SK-N-SH (cell line): ENCODE measurements around the gene RBBP8NL. TPM values are rescaled to one million over a fixed set of nuclear protein-coding genes. Genes with fewer than 3 reads are reported as not detected.

Experiments used
- CTCF ChIA-PET: fragments of 300-600, 350-600 bp; formaldehyde crosslinking; extraction: SDS; loops from one replicate; lab custom pipeline; 2021; lab: Yijun Ruan, JAX
- POLR2A ChIA-PET: fragments of 350-600 bp; sonication (Branson Sonifier 250); formaldehyde crosslinking; extraction: SDS; loops from one replicate; lab custom pipeline; 2020; ENCODE audit warnings: antibody characterized with exemption, inconsistent platforms; lab: Yijun Ruan, JAX
- DNase-seq: peaks from one replicate; pipeline ENCODE4 v3.0.0; 2012
- H2AFZ ChIP-seq: fragments of 200-600 bp; sonication (generic); 2 replicates; pipeline ENCODE4 v1.8.1; 2016; ENCODE audit warnings: antibody characterized with exemption, mild to moderate bottlenecking, low read depth
- H3F3A ChIP-seq: fragments of 200-600 bp; sonication (generic); replicated peaks from 2 replicates; pipeline ENCODE3; 2016; ENCODE audit warnings: antibody characterized with exemption, mild to moderate bottlenecking; ENCODE audit not compliant: insufficient read depth
- H3K27ac ChIP-seq, 2 experiments: fragments of 200-500 bp in 1 of 2; fragments of 200-600 bp in 1 of 2; sonication (Bioruptor generic) in 1 of 2; sonication (generic), shearing (Covaris generic) in 1 of 2; 2 replicates each; pipeline versions ENCODE4 v1.5.1 to v1.6.1; 2014 to 2016; ENCODE audit warnings: low read depth in 2 of 2, inconsistent platforms in 1 of 2, low read length in 1 of 2, mild to moderate bottlenecking in 1 of 2, mixed read lengths in 1 of 2
- H3K27me3 ChIP-seq: fragments of 200-600 bp; sonication (generic), shearing (Covaris generic); 2 replicates; pipeline ENCODE4 v1.6.1; 2016; ENCODE audit warnings: mixed run types; ENCODE audit not compliant: insufficient read depth
- H3K36me3 ChIP-seq, 2 experiments: fragments of 200-500 bp in 1 of 2; fragments of 200-600 bp in 1 of 2; sonication (Bioruptor generic) in 1 of 2; sonication (generic) in 1 of 2; replicated peaks in 1 of 2; 2 replicates each; pipeline versions ENCODE3 to v1.5.1; 2014 to 2016; ENCODE audit warnings: low read length in 1 of 2, mild to moderate bottlenecking in 1 of 2; ENCODE audit not compliant: insufficient read depth in 2 of 2, control insufficient read depth in 1 of 2
- H3K4me1 ChIP-seq, 2 experiments: fragments of 200-500 bp in 1 of 2; fragments of 200-600 bp in 1 of 2; sonication (Bioruptor generic) in 1 of 2; sonication (generic), shearing (Covaris generic) in 1 of 2; 2 replicates each; pipeline versions ENCODE4 v1.5.1 to v1.6.1; 2014 to 2016; ENCODE audit warnings: low read depth in 1 of 2, low read length in 1 of 2, mixed run types in 1 of 2; ENCODE audit not compliant: insufficient read depth in 2 of 2, control insufficient read depth in 1 of 2
- H3K4me2 ChIP-seq: fragments of 200-600 bp; sonication (generic), shearing (Covaris generic); 2 replicates; pipeline ENCODE4 v1.6.1; 2017; ENCODE audit warnings: mixed run types
- H3K4me3 ChIP-seq, 2 experiments: fragments of 200-500 bp in 1 of 2; fragments of 200-600 bp in 1 of 2; sonication (Bioruptor generic) in 1 of 2; sonication (generic), shearing (Covaris generic) in 1 of 2; 2 replicates each; pipeline versions ENCODE4 v1.5.1 to v1.8.1; 2014 to 2016; ENCODE audit warnings: low read depth in 2 of 2, inconsistent platforms in 1 of 2, low read length in 1 of 2, mild to moderate bottlenecking in 1 of 2, mixed read lengths in 1 of 2, moderate library complexity in 1 of 2
- H3K79me2 ChIP-seq: fragments of 200-600 bp; sonication (generic); 2 replicates; pipeline ENCODE4 v1.8.1; 2017; ENCODE audit warnings: mild to moderate bottlenecking; ENCODE audit not compliant: insufficient read depth
- H3K9ac ChIP-seq: fragments of 200-600 bp; sonication (generic); 2 replicates; pipeline ENCODE4 v1.6.1; 2017; ENCODE audit warnings: mixed run types
- H3K9me2 ChIP-seq: fragments of 200-600 bp; sonication (generic); 2 replicates; pipeline ENCODE4 v1.6.1; 2017; ENCODE audit warnings: mixed run types
- H3K9me3 ChIP-seq: fragments of 200-600 bp; sonication (generic); 2 replicates; pipeline ENCODE4 v1.6.1; 2017; ENCODE audit warnings: mixed run types, mild to moderate bottlenecking, moderate library complexity
- H4K20me1 ChIP-seq: fragments of 200-600 bp; sonication (generic); 2 replicates; pipeline ENCODE4 v1.6.1; 2017; ENCODE audit warnings: mild to moderate bottlenecking, mixed run types; ENCODE audit not compliant: insufficient read depth
- ELF1 ChIP-seq: IDR thresholded peaks from 2 replicates; pipeline ENCODE4 v1.4.0; 2012
- EP300 ChIP-seq, 2 experiments: IDR thresholded peaks; 2 replicates each; pipeline versions ENCODE4 v1.4.0 to v1.6.1; 2012; ENCODE audit warnings: borderline replicate concordance in 1 of 2, low read depth in 1 of 2, low read length in 1 of 2
- EZH2phosphoT487 ChIP-seq: fragments of 200-600 bp; sonication (generic); IDR thresholded peaks from 2 replicates; pipeline ENCODE4 v1.6.1; 2017; ENCODE audit warnings: low read depth, mixed run types, mild to moderate bottlenecking, antibody characterized with exemption, moderate library complexity, borderline replicate concordance
- FOSL2 ChIP-seq: IDR thresholded peaks from 2 replicates; pipeline ENCODE4 v1.4.0; 2012; ENCODE audit warnings: low read depth, mild to moderate bottlenecking, moderate library complexity, borderline replicate concordance
- JUND ChIP-seq: IDR thresholded peaks from 2 replicates; pipeline ENCODE4 v1.4.0; 2012
- NFIC ChIP-seq: IDR thresholded peaks from 2 replicates; pipeline ENCODE4 v1.4.0; 2012; ENCODE audit warnings: borderline replicate concordance
- NRF1 ChIP-seq: IDR thresholded peaks from 2 replicates; pipeline ENCODE4 v1.6.1; 2012; ENCODE audit warnings: low read depth, mild to moderate bottlenecking, low read length
- REST ChIP-seq: IDR thresholded peaks from 2 replicates; pipeline ENCODE4 v1.6.1; 2012; ENCODE audit warnings: mild to moderate bottlenecking, low read depth, low read length, moderate library complexity
- RXRA ChIP-seq: IDR thresholded peaks from 2 replicates; pipeline ENCODE4 v1.4.0; 2012; ENCODE audit warnings: low read depth, mild to moderate bottlenecking, borderline replicate concordance
- SMC3 ChIP-seq: IDR thresholded peaks from 2 replicates; pipeline ENCODE4 v1.6.1; 2012; ENCODE audit warnings: low read depth, low read length, improper control_type of control experiment
- TCF12 ChIP-seq: IDR thresholded peaks from 2 replicates; pipeline ENCODE4 v1.4.0; 2012
- TEAD4 ChIP-seq: IDR thresholded peaks from 2 replicates; pipeline ENCODE4 v1.4.0; 2012; ENCODE audit warnings: mild to moderate bottlenecking, borderline replicate concordance; ENCODE audit not compliant: insufficient read depth
- YY1 ChIP-seq: IDR thresholded peaks from 2 replicates; pipeline ENCODE4 v1.4.0; 2012; ENCODE audit warnings: low read depth, mild to moderate bottlenecking
- ZBTB33 ChIP-seq: IDR thresholded peaks from 2 replicates; pipeline ENCODE4 v1.4.0; 2012; ENCODE audit warnings: low read depth, borderline replicate concordance
- whole genome bisulfite sequencing: methylation state at CpG from one replicate; pipeline ENCODE4 v1.1.6; 2017; ENCODE audit warnings: low lambda C conversion rate; 5-methylcytosine and 5-hydroxymethylcytosine counted together
- polyA plus RNA-seq, 3 experiments: library from polyadenylated mRNA; depleted of rRNA; stranded (reverse); fragments of >200 nt; gene quantifications; 2 replicates each; pipeline ENCODE4 v1.2.3, GENCODE V29; 2012
- TF ChIP-seq, protein P1 (sequence below): fragments of 150-350 bp; IDR thresholded peaks from 2 replicates; pipeline ENCODE4 v1.6.1; 2017; ENCODE audit warnings: antibody characterized with exemption, low read length, low read depth, borderline replicate concordance

Gene RBBP8NL
- polyA plus RNA-seq, 1 of the 3 experiments (the other 2 are of a cell fraction) = not detected

- no peak for TF ChIP-seq EP300 (IDR thresholded peaks at IDR 0.05; ENCODE audit: borderline replicate concordance in 1 of 2, low read depth in 1 of 2, low read length in 1 of 2)
- no peak for TF ChIP-seq ELF1
- no peak for TF ChIP-seq RXRA
- TF ChIP-seq, protein P1, sequence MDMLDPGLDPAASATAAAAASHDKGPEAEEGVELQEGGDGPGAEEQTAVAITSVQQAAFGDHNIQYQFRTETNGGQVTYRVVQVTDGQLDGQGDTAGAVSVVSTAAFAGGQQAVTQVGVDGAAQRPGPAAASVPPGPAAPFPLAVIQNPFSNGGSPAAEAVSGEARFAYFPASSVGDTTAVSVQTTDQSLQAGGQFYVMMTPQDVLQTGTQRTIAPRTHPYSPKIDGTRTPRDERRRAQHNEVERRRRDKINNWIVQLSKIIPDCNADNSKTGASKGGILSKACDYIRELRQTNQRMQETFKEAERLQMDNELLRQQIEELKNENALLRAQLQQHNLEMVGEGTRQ = no peak
These were observed 20.6 kb downstream of the RBBP8NL start (continued) for GRCh38 chr20:62406635-62407176.

- Histone ChIP-seq H3K4me1 (peaks cover 0 to 63% of the 10 kb centered on the region in 2 experiments; a peak in 1 of 4 replicates), H3K27me3 (no peaks in the 10 kb centered on the region), H3K79me2 (peaks cover 10% of the 10 kb centered on the region; the same call in 1 of the 2 replicates), H4K20me1 (peaks cover 5% of the 10 kb centered on the region; the same call in 1 of the 2 replicates), H3K9ac (peak overlapping the region; percentile 70; the same call in 1 of the 2 replicates), H3K9me3 (no peaks in the 10 kb centered on the region), H3F3A (no peaks in the 10 kb centered on the region), H3K4me3 (peak overlapping the region; percentile 66 to 76), H3K36me3 (no peaks in the 10 kb centered on the region), H2AFZ (no peak overlapping the region), H3K27ac (no peak overlapping the region), H3K4me2 (peak overlapping the region; percentile 90), H3K9me2 (no peaks in the 10 kb centered on the region)
- no peak for DNase-seq
- WGBS = 48% methylated on average over 6 of the region's 10 CpGs
- ChIA-PET CTCF (interaction anchor here (0.6 to 2.2 kb wide), 9 partner anchors 9 to 242 kb away, joined by 3 to 13 read pairs (median 4); partner anchors contain the start of genes ADRM1 and LAMA5), POLR2A (interaction anchor here (1.0 kb wide), 1 partner anchor 19 kb away, joined by 3 read pairs; the partner anchor contains the start of gene RPS21)
- TF ChIP-seq FOSL2 (no peak), YY1 (no peak), ELF1 (no peak), TCF12 (no peak), NRF1 (no peak), REST (no peak), ZBTB33 (no peak), JUND (no peak), SMC3 (no peak), EZH2phosphoT487 (no peak), NFIC (no peak), TEAD4 (no peak)
- TF ChIP-seq, protein P1 = no peak
These were observed 21.3 kb downstream of the RBBP8NL start for GRCh38 chr20:62405981-62406513.
